Stimulated activated CD4-positive, alpha-beta T cell treated with anti-CD3 and anti-CD28 coated beads, Interleukin-4, amount 100 ng/mL, for 1 hour (primary cell): ENCODE data around the gene RPL31.

ENCODE experiments used
- DNase-seq: peaks from one replicate; pipeline ENCODE4 v3.0.0-alpha.2; 2020

Gene RPL31

GRCh38 chr2:101001691-101002561, at the start of gene RPL31:
Gene RPL31 (plus strand): TSS chr2:101002289. CDS start chr2:101002702, 413 bp downstream.
- DNase-seq = peak; percentile 96

- no peak for DNase-seq
Measured at GRCh38 chr2:100952512-100952911, 49.6 kb upstream of the RPL31 start.

- DNase-seq = no peak
Measured at GRCh38 chr2:100953406-100954043, 48.6 kb upstream of the RPL31 start.

- no peak for DNase-seq
Measured at GRCh38 chr2:100954044-100954420, 48.1 kb upstream of the RPL31 start.

DNA sequence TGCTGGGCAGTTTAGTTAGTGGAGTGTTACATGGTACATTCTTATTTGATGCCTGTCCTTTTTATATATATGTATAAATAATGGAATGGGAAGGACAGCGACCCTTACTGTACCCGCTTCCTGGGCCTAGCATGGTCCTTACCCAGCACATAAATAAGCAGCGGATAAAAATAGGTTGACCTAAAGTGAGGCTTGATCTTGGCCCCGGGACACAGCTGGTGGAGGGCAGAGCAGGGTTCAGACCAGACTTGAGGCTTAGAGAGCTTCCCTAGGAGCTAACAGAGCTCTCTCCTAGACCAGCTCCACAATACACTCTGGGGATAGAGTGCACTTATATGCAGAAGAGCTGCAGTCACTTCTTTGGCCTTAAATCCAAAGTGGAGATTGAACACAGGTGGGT, 46.9 kb upstream of the RPL31 start:
- DNase-seq = no peak

DNA sequence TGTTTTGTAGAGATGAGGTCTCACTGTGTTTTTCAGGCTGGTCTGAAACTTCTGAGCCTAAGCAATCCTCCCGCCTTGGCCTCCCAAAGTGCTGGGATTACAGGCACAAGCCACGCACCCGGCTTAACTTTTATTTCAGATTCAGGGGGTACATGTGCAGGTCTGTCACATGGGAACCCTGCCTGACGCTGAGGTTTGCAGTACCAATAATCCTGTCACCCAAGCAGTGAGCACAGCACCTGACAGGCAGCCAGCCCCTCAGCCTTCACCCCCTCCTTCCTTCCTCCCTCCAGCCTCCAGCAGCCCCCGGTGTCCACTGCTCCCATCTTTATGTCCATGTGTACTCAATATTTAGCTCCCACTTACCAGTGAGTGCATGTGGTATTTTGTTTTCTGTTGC, 46.0 kb upstream of the RPL31 start:
- DNase-seq = no peak

GRCh38 chr2:100957996-100958653, 44.0 kb upstream of the RPL31 start:
- DNase-seq = no peak

GRCh38 chr2:100959225-100959880, 42.7 kb upstream of the RPL31 start:
- no peak for DNase-seq

DNA sequence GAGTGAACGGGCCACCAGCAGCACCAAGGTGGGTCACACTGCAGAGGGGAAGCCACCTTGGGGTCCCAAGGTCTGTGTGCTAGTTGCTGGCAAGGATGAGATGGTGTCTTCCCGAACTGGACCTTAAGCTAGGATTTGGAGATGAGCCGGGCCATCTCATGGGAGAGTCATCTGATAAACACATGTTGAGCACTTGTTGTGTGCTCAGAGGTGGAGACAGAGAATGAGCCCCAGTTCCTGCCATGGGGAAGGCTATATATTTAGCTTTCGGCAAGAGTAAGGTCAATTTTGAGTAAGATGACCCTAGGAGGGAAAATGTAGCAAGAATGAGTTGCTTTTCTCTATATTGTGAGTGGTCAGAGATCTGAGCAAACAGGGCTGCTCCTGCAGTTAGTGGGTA, 41.4 kb upstream of the RPL31 start:
- no peak for DNase-seq

DNA sequence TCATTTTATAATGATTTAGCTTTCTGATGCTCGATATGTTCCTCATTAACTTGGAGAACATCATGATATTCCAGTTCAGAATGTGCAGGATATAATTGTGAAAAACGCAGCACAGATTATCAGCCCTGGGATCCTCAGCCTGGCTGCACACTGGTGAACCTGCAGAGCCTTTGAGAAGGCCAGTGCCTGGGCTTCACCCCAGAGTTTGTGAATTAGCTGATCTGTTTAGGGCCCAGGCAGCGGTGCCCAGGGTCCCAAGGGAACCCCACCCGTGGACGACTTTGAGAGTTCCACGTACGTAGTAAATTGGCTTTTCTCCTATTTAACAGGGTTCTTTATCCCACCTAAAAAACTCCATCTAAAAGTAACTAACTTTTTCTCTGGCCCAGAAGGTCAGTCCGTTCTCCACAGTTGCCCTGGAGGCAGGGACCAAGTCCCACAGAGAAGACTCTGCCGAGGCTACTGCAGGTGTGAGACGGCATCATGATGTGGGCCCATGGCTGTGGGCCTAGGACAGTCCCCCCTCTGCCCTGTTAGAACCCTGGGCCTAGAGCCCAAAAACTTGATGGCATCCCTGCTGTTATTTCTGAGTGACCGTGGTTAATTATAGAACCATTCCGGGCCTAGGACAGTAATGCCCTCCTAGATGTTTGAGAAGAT, 39.6 kb upstream of the RPL31 start:
- DNase-seq = no peak

DNA sequence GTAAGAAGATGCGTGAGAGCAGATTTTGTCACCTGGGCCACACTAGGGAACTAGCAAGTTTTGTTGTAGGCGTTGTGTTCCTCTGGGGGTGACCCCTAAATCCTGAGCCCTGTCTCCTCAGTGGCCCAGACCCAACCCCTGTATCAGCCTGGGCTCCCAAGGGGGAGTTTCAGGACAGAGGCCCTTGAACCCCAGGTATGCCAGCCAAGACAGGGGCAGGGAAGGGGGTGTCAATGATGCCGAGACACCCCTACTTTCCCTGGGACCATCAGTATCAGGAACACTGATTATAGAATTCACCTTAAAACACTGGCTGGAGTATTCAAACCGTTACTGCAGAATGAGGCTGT, 39.1 kb upstream of the RPL31 start:
- no peak for DNase-seq

DNA sequence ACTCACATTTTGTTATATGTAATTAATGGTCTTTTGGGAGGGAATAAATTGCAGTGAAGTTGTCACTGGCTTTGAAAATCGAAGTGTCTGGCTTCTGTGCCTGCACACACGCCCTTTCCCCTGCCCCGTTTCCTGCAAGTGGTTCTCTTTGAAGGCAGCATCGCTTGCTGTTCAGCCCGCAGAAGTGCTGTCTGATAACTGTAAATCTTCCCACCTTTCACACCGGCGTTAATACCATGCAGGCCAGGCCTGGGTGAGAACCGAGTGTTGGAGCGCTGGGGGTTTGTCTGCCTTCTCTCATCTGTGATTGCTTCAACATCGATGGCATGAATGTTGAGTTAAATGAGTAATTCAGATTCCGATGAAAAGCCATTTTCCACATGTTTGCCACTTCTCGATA, 37.9 kb upstream of the RPL31 start:
- no peak for DNase-seq

DNA sequence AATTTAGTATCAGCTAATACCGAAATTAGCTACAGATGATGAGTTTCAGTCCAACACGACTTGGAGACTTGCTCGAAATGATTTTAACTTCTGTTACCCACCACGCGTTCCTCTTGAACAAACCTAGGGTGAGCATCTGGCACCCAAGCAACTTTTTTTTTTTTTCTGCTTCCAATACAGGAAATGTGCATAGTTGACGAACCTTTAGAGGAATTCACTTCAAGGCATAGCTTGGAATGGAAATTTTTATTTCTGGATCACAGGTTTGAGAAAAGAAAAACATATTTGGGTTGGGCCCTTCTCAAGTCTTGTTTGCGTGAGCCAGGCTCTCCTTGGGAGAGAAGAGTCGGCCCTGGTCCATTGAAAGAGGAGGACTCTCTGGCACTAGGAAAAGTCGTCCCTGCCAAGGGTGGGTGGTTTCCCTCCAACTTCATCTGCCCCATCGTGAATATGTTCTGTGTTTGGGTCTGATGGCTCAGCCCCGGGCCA, 37.4 kb upstream of the RPL31 start:
- no peak for DNase-seq

DNA sequence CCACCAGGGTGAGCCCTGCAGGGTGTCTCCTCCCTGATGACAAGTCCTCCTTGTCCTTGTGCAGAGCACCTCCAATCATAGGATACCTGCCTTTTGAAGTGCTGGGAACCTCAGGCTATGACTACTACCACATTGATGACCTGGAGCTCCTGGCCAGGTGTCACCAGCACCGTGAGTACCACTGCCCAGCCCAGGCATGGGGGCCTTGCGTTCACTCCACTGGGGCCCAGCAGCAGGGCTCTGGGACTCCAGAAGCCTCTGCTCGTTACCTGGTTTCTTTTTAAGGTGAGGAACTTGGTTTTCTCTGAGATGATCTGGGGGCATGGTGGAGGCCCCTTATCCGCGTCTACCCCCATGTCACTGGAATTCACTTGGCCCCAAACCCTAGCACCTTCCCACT, 36.5 kb upstream of the RPL31 start:
- DNase-seq = no peak

DNA sequence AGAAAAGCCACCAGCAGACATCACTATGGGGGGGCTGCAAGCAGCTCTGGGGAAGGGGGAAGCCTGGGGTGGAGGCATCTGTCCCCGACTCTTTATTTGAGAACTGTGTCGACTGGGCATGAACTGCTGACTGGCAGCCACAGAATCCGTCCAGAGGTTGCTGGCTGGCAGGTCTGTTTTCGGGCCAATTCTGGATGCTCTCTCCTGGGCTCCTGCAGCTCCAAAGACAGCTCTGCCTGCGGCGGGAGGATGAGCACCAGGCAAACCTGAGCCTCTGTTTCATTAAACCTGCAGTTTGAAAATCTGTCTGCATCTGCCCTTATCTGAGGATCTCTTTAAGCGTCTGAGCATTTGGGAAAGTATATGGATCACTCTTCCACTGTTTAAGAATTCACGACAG, 34.4 kb upstream of the RPL31 start:
- no peak for DNase-seq

- DNase-seq = no peak
Measured at GRCh38 chr2:100968146-100969145, 33.6 kb upstream of the RPL31 start.

- no peak for DNase-seq
Measured at GRCh38 chr2:100969998-100970397, 32.1 kb upstream of the RPL31 start.

GRCh38 chr2:100971221-100971620, 30.9 kb upstream of the RPL31 start:
- no peak for DNase-seq

DNA sequence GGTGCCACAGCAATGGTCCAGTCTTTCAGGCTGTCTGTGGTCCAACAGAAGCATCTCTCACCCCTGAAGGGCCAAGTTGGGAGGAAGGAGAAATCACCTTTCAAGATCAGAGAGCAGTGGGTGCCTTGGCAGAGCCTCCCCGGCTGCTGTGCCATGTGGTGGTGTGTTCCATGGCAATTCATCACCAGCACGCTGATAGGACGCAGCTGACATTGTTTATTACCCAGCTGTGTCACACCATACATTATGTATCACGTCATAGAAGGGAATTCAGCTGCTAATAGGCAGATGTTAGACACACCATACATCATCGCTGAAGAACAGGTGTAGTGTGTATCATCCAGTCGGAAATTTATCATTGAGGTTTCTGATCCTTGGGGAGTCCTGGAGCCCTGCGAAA, 29.6 kb upstream of the RPL31 start:
- no peak for DNase-seq

DNA sequence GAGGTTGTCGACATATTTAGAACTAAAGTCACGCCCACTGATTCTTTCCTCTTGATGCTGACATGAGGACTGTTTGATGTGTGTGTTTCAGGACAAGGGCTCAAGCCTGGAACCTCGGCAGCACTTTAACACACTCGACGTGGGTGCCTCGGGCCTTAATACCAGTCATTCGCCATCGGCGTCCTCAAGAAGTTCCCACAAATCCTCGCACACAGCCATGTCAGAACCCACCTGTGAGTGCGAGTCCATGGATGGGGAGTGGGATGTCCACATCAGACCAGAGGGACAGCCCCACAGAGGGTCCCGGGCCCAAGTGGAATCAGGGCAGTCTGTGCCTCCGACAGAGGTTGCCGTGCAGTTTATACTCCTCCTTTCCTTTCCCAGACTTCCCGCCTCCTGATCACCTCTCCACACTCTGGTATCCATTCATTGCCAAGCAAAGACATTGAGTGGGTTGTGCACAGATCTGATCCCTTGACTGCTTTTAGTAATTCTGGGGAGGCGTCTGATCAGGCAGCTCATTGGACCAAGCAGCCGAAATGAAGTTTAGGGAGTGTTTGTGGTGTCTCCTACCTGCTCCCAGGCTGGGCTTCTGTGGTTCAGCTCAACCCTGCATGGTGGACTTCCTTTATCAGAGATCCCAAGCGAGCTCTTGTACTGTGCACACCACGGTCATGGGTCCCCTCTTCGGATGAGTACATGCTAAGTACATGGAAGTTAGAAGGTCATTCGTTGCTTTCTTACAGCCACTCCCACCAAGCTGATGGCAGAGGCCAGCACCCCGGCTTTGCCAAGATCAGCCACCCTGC, 27.2 kb upstream of the RPL31 start:
- no peak for DNase-seq

GRCh38 chr2:100975521-100975785, 26.6 kb upstream of the RPL31 start:
- no peak for DNase-seq
